K562 (cell line): Measurements from ENCODE around the gene LRRIQ4. TPM values are rescaled to one million over a fixed set of nuclear protein-coding genes. Genes with fewer than 3 reads are reported as not detected.

Experiments
- ATAC-seq: fragments of 200-7000 bp; cut with Tn5 transposase; 3 replicates; pipeline ENCODE4 v1.9.1; 2020; ENCODE audit warnings: moderate library complexity
- BruUV-seq: library from RNA; stranded (reverse); fragments of 400-500 nt; replicated peaks from 2 replicates; lab custom pipeline; 2021; lab: Mats Ljungman, UMichigan
- CTCF ChIA-PET: fragments of 300-600 bp; formaldehyde crosslinking; extraction: SDS; loops from one replicate; lab custom pipeline; 2021; ENCODE audit warnings: low intra/inter-chr PET ratio; lab: Yijun Ruan, JAX
- POLR2A ChIA-PET: fragments of 300-600, 350-650 bp; sonication (Branson Sonifier 250); formaldehyde crosslinking; extraction: SDS; loops from one replicate; lab custom pipeline; 2021; ENCODE audit warnings: antibody characterized with exemption, inconsistent platforms; lab: Yijun Ruan, JAX
- DNase-seq, 4 experiments: peaks; one replicate each; pipeline versions ENCODE4 v3.0.0 to v3.0.0-alpha.2; 2011 to 2018; ENCODE audit warnings: low spot score in 3 of 4, mixed read lengths in 3 of 4; ENCODE audit errors: extremely low read depth in 1 of 4
- FAIRE-seq: peaks from 2 replicates; lab custom pipeline; 2011; peaks lifted over from hg19 to GRCh38; lab: Jason Lieb, UNC
- H2AFZ ChIP-seq: 2 replicates; pipeline ENCODE4 v1.6.0; 2011; ENCODE audit warnings: low read depth, low read length, control low read depth, inconsistent platforms
- H3K27ac ChIP-seq: fragments of 200-600 bp; 3 replicates; pipeline ENCODE4 v1.8.0; 2011; ENCODE audit warnings: low read depth, mild to moderate bottlenecking, control low read depth, inconsistent platforms, low read length, moderate library complexity, mixed read lengths; ENCODE audit errors: extremely low read depth
- H3K27me3 ChIP-seq, 2 experiments: fragments of 300-600 bp in 1 of 2; 2 replicates in 1 of 2; 3 replicates in 1 of 2; pipeline versions ENCODE4 v1.6.0 to v1.8.0; 2011; ENCODE audit warnings: inconsistent platforms in 2 of 2, low read length in 2 of 2, mild to moderate bottlenecking in 1 of 2, mixed read lengths in 1 of 2, moderate library complexity in 1 of 2; ENCODE audit not compliant: control insufficient read depth in 2 of 2, insufficient read depth in 2 of 2
- H3K36me3 ChIP-seq: fragments of 300-600 bp; 3 replicates; pipeline ENCODE4 v1.8.0; 2011; ENCODE audit warnings: mild to moderate bottlenecking, low read length, inconsistent platforms; ENCODE audit not compliant: control insufficient read depth, insufficient read depth
- H3K4me1 ChIP-seq, 2 experiments: fragments of 200-600 bp in 1 of 2; replicated peaks in 1 of 2; 2 replicates in 1 of 2; 3 replicates in 1 of 2; pipeline versions ENCODE4 v1.5.1 to v1.8.0; 2011; ENCODE audit warnings: inconsistent platforms in 2 of 2, low read length in 2 of 2, mild to moderate bottlenecking in 1 of 2, mixed read lengths in 1 of 2, moderate library complexity in 1 of 2; ENCODE audit not compliant: control insufficient read depth in 2 of 2, insufficient read depth in 2 of 2
- H3K4me2 ChIP-seq: 2 replicates; pipeline ENCODE4 v1.6.1; 2011; ENCODE audit warnings: low read length, control low read depth, inconsistent platforms, mixed read lengths; ENCODE audit not compliant: insufficient read depth
- H3K4me3 ChIP-seq: fragments of 200-600 bp; sonication (generic), shearing (Covaris generic); 2 replicates; pipeline ENCODE4 v1.5.1; 2016; ENCODE audit warnings: control low read depth, inconsistent platforms
- H3K79me2 ChIP-seq: fragments of 200-600 bp; 3 replicates; pipeline ENCODE4 v1.8.0; 2011; ENCODE audit warnings: low read length, inconsistent platforms; ENCODE audit not compliant: control insufficient read depth, insufficient read depth
- H3K9ac ChIP-seq, 2 experiments: 2 replicates each; pipeline versions ENCODE4 v1.6.0 to v1.6.1; 2011; ENCODE audit warnings: low read depth in 2 of 2, low read length in 2 of 2, control low read depth in 1 of 2, inconsistent platforms in 1 of 2, mild to moderate bottlenecking in 1 of 2, mixed read lengths in 1 of 2; ENCODE audit not compliant: insufficient read depth in 1 of 2
- H3K9me1 ChIP-seq: one replicate; pipeline ENCODE4 v1.6.0; 2011; ENCODE audit warnings: inconsistent platforms, mild to moderate bottlenecking, low read length, moderate library complexity; ENCODE audit not compliant: control insufficient read depth, insufficient read depth
- H3K9me3 ChIP-seq: replicated peaks from 2 replicates; pipeline ENCODE4 v1.5.1; 2011; ENCODE audit warnings: low read depth, low read length, inconsistent platforms; ENCODE audit not compliant: control insufficient read depth, insufficient read depth
- H4K20me1 ChIP-seq: replicated peaks from 2 replicates; pipeline ENCODE4 v1.6.1; 2011; ENCODE audit warnings: low read length, inconsistent platforms, mixed read lengths; ENCODE audit not compliant: control insufficient read depth, insufficient read depth
- BRF2 ChIP-seq: IDR thresholded peaks from 3 replicates; pipeline ENCODE4 v1.6.1; 2011; ENCODE audit warnings: borderline replicate concordance, mild to moderate bottlenecking; ENCODE audit not compliant: insufficient read length, insufficient read depth
- C11orf30 ChIP-seq: fragments of 450-650 bp; IDR thresholded peaks from 2 replicates; pipeline ENCODE4 v1.6.1; 2016; ENCODE audit warnings: low read depth, mild to moderate bottlenecking
- FOXK1 ChIP-seq: sonication (generic); formaldehyde crosslinking; IDR thresholded peaks from 2 replicates; pipeline ENCODE4 v1.8.0; 2022; ENCODE audit warnings: missing genetic modification reagents, mild to moderate bottlenecking, borderline replicate concordance
- MTF1 ChIP-seq: fragments of 250-450 bp; sonication (Bioruptor Pico); IDR thresholded peaks from 2 replicates; pipeline ENCODE4 v1.9.0; 2021; ENCODE audit warnings: moderate library complexity, mild to moderate bottlenecking, inconsistent platforms, borderline replicate concordance
- NR2C2 ChIP-seq, 2 experiments: fragments of 200-800 bp in 1 of 2; sonication (Bioruptor generic) in 1 of 2; sonication (generic) in 1 of 2; formaldehyde crosslinking in 1 of 2; IDR thresholded peaks; 2 replicates each; pipeline versions ENCODE4 v1.6.1 to v1.8.0; 2016 to 2022; ENCODE audit warnings: mild to moderate bottlenecking in 1 of 2, missing compliant biosample characterization in 1 of 2, missing genetic modification characterization in 1 of 2, missing genetic modification reagents in 1 of 2
- PHTF2 ChIP-seq: fragments of 250-450 bp; sonication (Bioruptor Pico); IDR thresholded peaks from 2 replicates; pipeline ENCODE4 v1.5.0; 2021; ENCODE audit warnings: mild to moderate bottlenecking
- RAD51 ChIP-seq: fragments of 450-650 bp; IDR thresholded peaks from 2 replicates; pipeline ENCODE4 v1.7.1; 2016; ENCODE audit warnings: low read depth, mild to moderate bottlenecking, borderline replicate concordance
- RHOXF2B ChIP-seq: fragments of 250-450 bp; sonication (Bioruptor Pico); conservative IDR thresholded peaks from 2 replicates; pipeline ENCODE4 v1.5.1; 2021
- SMAD3 ChIP-seq: fragments of 450-650 bp; formaldehyde crosslinking; conservative IDR thresholded peaks from 2 replicates; pipeline ENCODE4 v1.4.0; 2020; ENCODE audit warnings: mild to moderate bottlenecking
- SMARCA4 ChIP-seq: fragments of 450-650 bp; IDR thresholded peaks from 2 replicates; pipeline ENCODE4 v1.6.1; 2016
- TCF15 ChIP-seq: fragments of 250-450 bp; sonication (Bioruptor Pico); IDR thresholded peaks from 2 replicates; pipeline ENCODE4 v1.8.0; 2022; ENCODE audit warnings: moderate library complexity, mild to moderate bottlenecking, inconsistent platforms
- UBTF ChIP-seq, 2 experiments: IDR thresholded peaks; 2 replicates each; pipeline ENCODE4 v1.6.1; 2012; ENCODE audit warnings: improper control_type of control experiment in 2 of 2, low read depth in 2 of 2, low read length in 2 of 2, borderline replicate concordance in 1 of 2
- USF1 ChIP-seq: sonication (generic); formaldehyde crosslinking; IDR thresholded peaks from 2 replicates; pipeline ENCODE4 v1.9.0; 2022; ENCODE audit warnings: mild to moderate bottlenecking, missing genetic modification reagents
- ZNF551 ChIP-seq: fragments of 250-450 bp; sonication (Bioruptor Pico); IDR thresholded peaks from 2 replicates; pipeline ENCODE4 v1.5.0; 2021; ENCODE audit warnings: mild to moderate bottlenecking, moderate library complexity
- WGBS: fragments of 100-300 bp; shearing (Covaris generic); methylation state at CpG from one replicate; pipeline ENCODE4 v1.1.6; 2016; ENCODE audit warnings: low coverage, mixed read lengths; ENCODE audit not compliant: insufficient coverage; ENCODE audit errors: missing lambda C conversion rate; 5-methylcytosine and 5-hydroxymethylcytosine counted together
- in situ Hi-C: fragments of 300-500 bp; cut with MboI; formaldehyde crosslinking; loops from 4 replicates; pipeline ENCODE4 v1.15.0; 2018; ENCODE audit warnings: inconsistent platforms, mixed read lengths
- intact Hi-C: fragments of 100-400 bp; cut with micrococcal nuclease; formaldehyde crosslinking; loops from 2 replicates; pipeline ENCODE4 v1.14.2; 2022
- polyA plus RNA-seq, 8 experiments: library from polyadenylated mRNA; depleted of rRNA in 4 of 8; stranded (reverse) in 5 of 8; unstranded in 3 of 8; fragments of >200 nt; fragmentation: Nextera tagmentation in 2 of 8; fragmentation: Illumina TruSeq in 1 of 8; extraction: Ambion mirVana in 2 of 8; extraction: Trizol in 1 of 8; gene quantifications; 2 replicates each; pipeline versions ENCODE4 v1.2.1 to v1.2.3, GENCODE V29; 2011 to 2014; ENCODE audit warnings: inconsistent platforms in 1 of 8, missing spikeins in 1 of 8
- total RNA-seq, 7 experiments: library from RNA; depleted of rRNA in 6 of 7; stranded (reverse); fragments of >200 nt in 6 of 7; fragmentation: Illumina TruSeq in 2 of 7; extraction: Trizol in 2 of 7; gene quantifications; 2 replicates each; pipeline versions ENCODE4 v1.2.1 to v1.2.3, GENCODE V29; 2011 to 2021; ENCODE audit warnings: low replicate concordance in 1 of 7

LRRIQ4 gene
- total and polyA plus RNA-seq, 9 of the 15 experiments (the other 6 are each of a cell fraction or from before 2014, with no cell fraction given), result not detected

- in situ Hi-C loops, result no loop called here
- POLR2A ChIA-PET, result no interaction called here
- no peaks in the 10 kb centered on the region for H3K4me1 ChIP-seq
- FAIRE-seq (no peak), DNase-seq (no peak), ATAC-seq (no peak)
- intact Hi-C loops, result no loop called here
- no peaks in the 10 kb centered on the region for H3K9me1 ChIP-seq
- no peaks in the 10 kb centered on the region for H3K36me3 ChIP-seq
- TF ChIP-seq NR2C2 (CRISPR knock-in tag; IDR thresholded peaks at IDR 0.05), result no peak
- no peak for TF ChIP-seq NR2C2 (tag; IDR thresholded peaks at IDR 0.05)
- TF ChIP-seq UBTF (IDR thresholded peaks at IDR 0.05; ENCODE audit: borderline replicate concordance in 1 of 2, low read depth in 2 of 2, low read length in 2 of 2), result no peak
- TF ChIP-seq TCF15, result no peak
- no peak for TF ChIP-seq MTF1
- no peak for TF ChIP-seq RHOXF2B
- no peak for TF ChIP-seq SMAD3
- no peak for TF ChIP-seq FOXK1 (CRISPR knock-in tag)
- no peak for TF ChIP-seq RAD51
- TF ChIP-seq PHTF2 (CRISPR knock-in tag), result no peak
- no peak for TF ChIP-seq ZNF551 (CRISPR knock-in tag)
- no peak for TF ChIP-seq USF1 (CRISPR knock-in tag)
- no peak for TF ChIP-seq C11orf30
- no peak for TF ChIP-seq BRF2
- TF ChIP-seq SMARCA4, result no peak
- TF ChIP-seq, all 486 proteins: peak for 0
- BruUV-seq, result no TSS peak
- H3K27me3 ChIP-seq, result peaks cover 0 to 6% of the 10 kb centered on the region in 2 experiments; a peak in 3 of 5 replicates
- no peaks in the 10 kb centered on the region for H3K79me2 ChIP-seq
- H3K9me3 ChIP-seq, result no peaks in the 10 kb centered on the region
- no peak overlapping the region for H3K9ac ChIP-seq
- 0% methylated on average over 1 of the region's 1 CpG for WGBS
- CTCF ChIA-PET, result no interaction called here
- H3K27ac ChIP-seq, result no peak overlapping the region
- no peaks in the 10 kb centered on the region for H4K20me1 ChIP-seq
- no peak overlapping the region for H3K4me2 ChIP-seq
- H2AFZ ChIP-seq, result no peak overlapping the region
- H3K4me3 ChIP-seq, result no peak overlapping the region
Observed at GRCh38 chr3:169838511-169839030, 25.9 kb downstream of the LRRIQ4 start.
